HCT116 (cell line): ENCODE data around the gene GRIN2A. TPM values are rescaled to one million over a fixed set of nuclear protein-coding genes. Genes with fewer than 3 reads are reported as not detected.

Experiments
- ATAC-seq: fragments of 200-7000 bp; cut with Tn5 transposase; 2 replicates; pipeline ENCODE4 v1.9.1; 2020; ENCODE audit warnings: mild to moderate bottlenecking, moderate library complexity
- BruUV-seq: library from RNA; stranded (reverse); fragments of 400-500 nt; replicated peaks from 2 replicates; lab custom pipeline; 2021; lab: Mats Ljungman, UMichigan
- CTCF ChIA-PET: fragments of 300-600 bp; sonication (Branson Sonifier 250); formaldehyde crosslinking; loops from one replicate; lab custom pipeline; 2021; ENCODE audit warnings: antibody characterized with exemption; lab: Charles Lee
- POLR2A ChIA-PET: fragments of 300-600, 350-600 bp; sonication (Branson Sonifier 250); formaldehyde crosslinking; loops from one replicate; lab custom pipeline; 2021; ENCODE audit warnings: antibody characterized with exemption; lab: Charles Lee
- RAD21 ChIA-PET, 2 experiments: fragments of 300-600 bp; sonication (Branson Sonifier 250); formaldehyde crosslinking; loops; one replicate each; lab custom pipeline; 2023; ENCODE audit warnings: low total read pairs in 2 of 2; ENCODE audit not compliant: uncharacterized antibody in 2 of 2, unreplicated experiment in 2 of 2, low non-redundant PET in 1 of 2; lab: Charles Lee
- DNase-seq: peaks from one replicate; pipeline ENCODE4 v3.0.0-alpha.2; 2010; ENCODE audit warnings: low read depth, low spot score
- H2AFZ ChIP-seq: fragments of 200-600 bp; shearing (Covaris generic), sonication (generic); 2 replicates; pipeline ENCODE4 v1.6.1; 2017; ENCODE audit warnings: low read depth, mixed run types, mixed read lengths, antibody characterized with exemption, low read length; ENCODE audit not compliant: poor library complexity, severe bottlenecking
- H3K27ac ChIP-seq: 2 replicates; pipeline ENCODE4 v1.5.1; 2012; ENCODE audit warnings: low read depth, low read length
- H3K27me3 ChIP-seq: fragments of 200-600 bp; sonication (generic); 2 replicates; pipeline ENCODE4 v1.6.1; 2016; ENCODE audit warnings: mixed run types, low read length, mixed read lengths; ENCODE audit not compliant: insufficient read depth
- H3K36me3 ChIP-seq, 2 experiments: fragments of 200-500 bp in 1 of 2; fragments of 200-600 bp in 1 of 2; sonication (Bioruptor generic) in 1 of 2; sonication (generic) in 1 of 2; 2 replicates each; pipeline versions ENCODE4 v1.5.1 to v1.6.1; 2014 to 2016; ENCODE audit warnings: low read length in 2 of 2, inconsistent platforms in 1 of 2, mixed read lengths in 1 of 2, mixed run types in 1 of 2; ENCODE audit not compliant: insufficient read depth in 2 of 2, control insufficient read depth in 1 of 2
- H3K4me1 ChIP-seq, 2 experiments: fragments of 200-600 bp in 1 of 2; sonication (generic) in 1 of 2; 2 replicates each; pipeline versions ENCODE4 v1.5.1 to v1.6.1; 2012 to 2017; ENCODE audit warnings: low read length in 2 of 2, inconsistent platforms in 1 of 2, mild to moderate bottlenecking in 1 of 2, mixed read lengths in 1 of 2, mixed run types in 1 of 2, moderate library complexity in 1 of 2; ENCODE audit not compliant: insufficient read depth in 2 of 2, control insufficient read depth in 1 of 2
- H3K4me2 ChIP-seq: fragments of 200-600 bp; sonication (generic); 2 replicates; pipeline ENCODE4 v1.6.1; 2017; ENCODE audit warnings: mixed run types, low read length, mixed read lengths
- H3K4me3 ChIP-seq, 2 experiments: fragments of 200-600 bp in 1 of 2; sonication (generic) in 1 of 2; replicated peaks in 1 of 2; 2 replicates each; pipeline ENCODE4 v1.5.1; 2011 to 2016; ENCODE audit warnings: low read length in 2 of 2, control low read depth in 1 of 2, low read depth in 1 of 2, mild to moderate bottlenecking in 1 of 2, mixed read lengths in 1 of 2, mixed run types in 1 of 2
- H3K79me2 ChIP-seq: fragments of 200-600 bp; sonication (generic); 2 replicates; pipeline ENCODE4 v1.6.1; 2017; ENCODE audit warnings: mild to moderate bottlenecking, mixed run types, low read length, moderate library complexity, mixed read lengths; ENCODE audit not compliant: insufficient read depth
- H3K9ac ChIP-seq: fragments of 200-600 bp; sonication (generic); 2 replicates; pipeline ENCODE4 v1.6.1; 2016; ENCODE audit warnings: low read length, mixed read lengths
- H3K9me2 ChIP-seq: fragments of 200-600 bp; sonication (generic), shearing (Covaris generic); 2 replicates; pipeline ENCODE4 v1.6.1; 2017; ENCODE audit warnings: mixed run types, mild to moderate bottlenecking, moderate library complexity; ENCODE audit not compliant: insufficient read depth
- H3K9me3 ChIP-seq, 2 experiments: fragments of 200-500 bp in 1 of 2; fragments of 200-600 bp in 1 of 2; sonication (Bioruptor generic) in 1 of 2; sonication (generic) in 1 of 2; 2 replicates each; pipeline ENCODE4 v1.6.1; 2014 to 2017; ENCODE audit warnings: low read length in 2 of 2, mixed read lengths in 2 of 2, inconsistent platforms in 1 of 2, low read depth in 1 of 2, mild to moderate bottlenecking in 1 of 2, mixed run types in 1 of 2, moderate library complexity in 1 of 2; ENCODE audit not compliant: control insufficient read depth in 1 of 2, insufficient read depth in 1 of 2
- H4K20me1 ChIP-seq: fragments of 200-600 bp; sonication (generic), shearing (Covaris generic); 2 replicates; pipeline ENCODE4 v1.6.1; 2017; ENCODE audit warnings: mixed run types, mild to moderate bottlenecking, moderate library complexity; ENCODE audit not compliant: insufficient read depth
- CBX3 ChIP-seq: IDR thresholded peaks from 2 replicates; pipeline ENCODE4 v1.6.1; 2012; ENCODE audit warnings: low read depth
- CEBPB ChIP-seq: IDR thresholded peaks from 2 replicates; pipeline ENCODE4 v1.6.1; 2012; ENCODE audit warnings: low read depth
- CTCF ChIP-seq, 3 experiments: fragments of 200-600 bp in 1 of 3; sonication (generic) in 1 of 3; IDR thresholded peaks in 2 of 3; conservative IDR thresholded peaks in 1 of 3; 2 replicates each; pipeline ENCODE4 v1.5.1; 2012 to 2017; ENCODE audit warnings: low read depth in 2 of 3, low read length in 2 of 3, antibody characterized with exemption in 1 of 3, borderline replicate concordance in 1 of 3, control low read depth in 1 of 3, mild to moderate bottlenecking in 1 of 3, mixed read lengths in 1 of 3, mixed run types in 1 of 3, moderate library complexity in 1 of 3; ENCODE audit not compliant: insufficient read depth in 1 of 3
- EGR1 ChIP-seq: IDR thresholded peaks from 2 replicates; pipeline ENCODE4 v1.6.1; 2012; ENCODE audit warnings: low read depth
- ELF1 ChIP-seq: IDR thresholded peaks from 2 replicates; pipeline ENCODE4 v1.6.1; 2012; ENCODE audit warnings: low read depth, borderline replicate concordance
- EZH2 ChIP-seq: fragments of 200-600 bp; sonication (generic); IDR thresholded peaks from 2 replicates; pipeline ENCODE4 v1.6.1; 2017; ENCODE audit warnings: antibody characterized with exemption, mixed run types
- EZH2phosphoT487 ChIP-seq: fragments of 200-600 bp; IDR thresholded peaks from 2 replicates; pipeline ENCODE4 v1.6.1; 2018; ENCODE audit warnings: antibody characterized with exemption, borderline replicate concordance
- FOSL1 ChIP-seq: IDR thresholded peaks from 2 replicates; pipeline ENCODE4 v1.6.1; 2012; ENCODE audit warnings: low read depth
- JUND ChIP-seq: IDR thresholded peaks from 2 replicates; pipeline ENCODE4 v1.6.1; 2012
- MAX ChIP-seq: IDR thresholded peaks from 2 replicates; pipeline ENCODE4 v1.6.1; 2012
- POLR2A ChIP-seq: IDR thresholded peaks from 2 replicates; pipeline ENCODE4 v1.7.0; 2011; ENCODE audit warnings: borderline replicate concordance; ENCODE audit not compliant: insufficient read depth, insufficient read length; ENCODE audit errors: extremely low read depth
- REST ChIP-seq: IDR thresholded peaks from 2 replicates; pipeline ENCODE4 v1.6.1; 2012; ENCODE audit warnings: low read depth
- SIN3A ChIP-seq: IDR thresholded peaks from 2 replicates; pipeline ENCODE4 v1.6.1; 2012; ENCODE audit warnings: low read depth
- SP1 ChIP-seq: IDR thresholded peaks from 2 replicates; pipeline ENCODE4 v1.6.1; 2012; ENCODE audit warnings: low read depth
- TCF7L2 ChIP-seq: IDR thresholded peaks from 2 replicates; pipeline ENCODE4 v1.7.0; 2011; ENCODE audit warnings: borderline replicate concordance, inconsistent platforms; ENCODE audit not compliant: insufficient read depth, insufficient read length; ENCODE audit errors: extremely low read depth
- YY1 ChIP-seq: IDR thresholded peaks from 2 replicates; pipeline ENCODE4 v1.6.1; 2011; ENCODE audit warnings: low read length, low read depth, moderate library complexity, mild to moderate bottlenecking; ENCODE audit not compliant: insufficient replicate concordance; ENCODE audit errors: extremely low read depth
- ZFX ChIP-seq: fragments of 450-650 bp; IDR thresholded peaks from 2 replicates; pipeline ENCODE4 v1.6.1; 2017
- ZNF274 ChIP-seq: fragments of 200-500 bp; sonication (Bioruptor generic); IDR thresholded peaks from 2 replicates; pipeline ENCODE4 v1.6.1; 2014; ENCODE audit warnings: mild to moderate bottlenecking, low read depth, low read length, inconsistent platforms
- intact Hi-C: fragments of 100-400 bp; cut with micrococcal nuclease; formaldehyde crosslinking; loops from 2 replicates; pipeline ENCODE4 v1.10.0; 2022
- total RNA-seq: library from RNA; stranded (reverse); gene quantifications from one replicate; pipeline ENCODE4 v1.2.1, GENCODE V29; 2021; ENCODE audit not compliant: unreplicated experiment

The GRIN2A gene
- total RNA-seq, 1 experiment from 2014 or later, result 0.02 TPM

GRCh38 chr16:10153985-10154384, 28.2 kb downstream of the GRIN2A start (continued):
- TF ChIP-seq REST (no peak), TCF7L2 (no peak), POLR2A (no peak), CEBPB (no peak), YY1 (no peak), ELF1 (no peak), EGR1 (no peak), SP1 (no peak)
- TF ChIP-seq, all 23 proteins: peak for 0

- RAD21 ChIA-PET, result no interaction called here
- no peaks in the 10 kb centered on the region for H4K20me1 ChIP-seq
- no peak overlapping the region for H3K27ac ChIP-seq
- POLR2A ChIA-PET, result no interaction called here
- intact Hi-C loops, result no loop called here
- H3K9me3 ChIP-seq, result no peaks in the 10 kb centered on the region
- no TSS peak for BruUV-seq
- no peak overlapping the region for H3K4me3 ChIP-seq
- peaks cover 7% of the 10 kb centered on the region; the same call in 1 of the 2 replicates for H3K27me3 ChIP-seq
- no peak overlapping the region for H3K4me2 ChIP-seq
- H3K79me2 ChIP-seq, result no peaks in the 10 kb centered on the region
- H3K9me2 ChIP-seq, result no peaks in the 10 kb centered on the region
- CTCF ChIA-PET, result no interaction called here
- DNase-seq (no peak), ATAC-seq (no peak)
- no peak overlapping the region for H3K9ac ChIP-seq
- no peak overlapping the region for H2AFZ ChIP-seq
- no peaks in the 10 kb centered on the region for H3K36me3 ChIP-seq
- no peaks in the 10 kb centered on the region for H3K4me1 ChIP-seq
- TF ChIP-seq ZFX (no peak), EZH2 (no peak), ZNF274 (no peak), CBX3 (no peak), EZH2phosphoT487 (no peak), MAX (no peak), CTCF (IDR thresholded peaks at IDR 0.05 in 2 of 3, conservative IDR thresholded peaks at IDR 0.05 in 1 of 3; ENCODE audit: borderline replicate concordance in 1 of 3, insufficient read depth in 1 of 3, low read depth in 2 of 3, low read length in 2 of 3) (no peak), JUND (no peak), REST (no peak), SIN3A (no peak), EGR1 (no peak), FOSL1 (no peak)
Measured at GRCh38 chr16:10151718-10152117, 30.5 kb downstream of the GRIN2A start.
